ENCODE measurements around the gene TEX10. TPM values are rescaled to one million over a fixed set of nuclear protein-coding genes. Genes with fewer than 3 reads are reported as not detected.

The TEX10 gene
- total and polyA plus RNA-seq, 2 of the 13 experiments (the other 11 are each of a cell fraction or from before 2014, with no cell fraction given): 18.1 to 38.7 TPM

- no peak for TF ChIP-seq ZNF841 (CRISPR knock-in tag; IDR thresholded peaks at IDR 0.05; ENCODE audit: borderline replicate concordance)
- TF ChIP-seq HNRNPL (IDR thresholded peaks at IDR 0.05; ENCODE audit: low read depth, low read length): no peak
- TF ChIP-seq ZUFSP (CRISPR knock-in tag; IDR thresholded peaks at IDR 0.05; ENCODE audit: borderline replicate concordance): no peak
Observed at GRCh38 chr9:100370064-100370723, 17.5 kb upstream of the TEX10 start (continued).

GRCh38 chr9:100368672-100369071 lies 15.9 kb upstream of the TEX10 start:
- POLR2A ChIA-PET: interaction anchor here (1.1 to 1.5 kb wide), 2 partner anchors 16 to 43 kb away, joined by 3 to 4 read pairs; partner anchors contain the start of gene TEX10
- CTCF ChIA-PET (ENCODE audit: low intra/inter-chr PET ratio, low total read pairs): no interaction called here
- H3K36me3 ChIP-seq (replicated peaks in 1 of 2; ENCODE audit: control insufficient read depth in 1 of 2, insufficient read depth in 2 of 2, low read length in 2 of 2): no peaks in the 10 kb centered on the region
- peaks cover 39% of the 10 kb centered on the region for H3K9me3 ChIP-seq (ENCODE audit: low read length)
- no peak overlapping the region for H2AFZ ChIP-seq (ENCODE audit: low read length)
- no peak overlapping the region for H3K27ac ChIP-seq (ENCODE audit: extremely low read length, insufficient read depth, low read length)
- in situ Hi-C loops (cut with HindIII; ENCODE audit: extremely low pct_ligation_motif_present, low pct_unique_long_range_greater_than_20kb) (no loop called here), intact Hi-C loops (cut with micrococcal nuclease; ENCODE audit: unreplicated experiment) (no loop called here)
- TF ChIP-seq SETDB1 (CRISPR knock-in tag; IDR thresholded peaks at IDR 0.05; ENCODE audit: borderline replicate concordance) (0 out of 2 replicates have a peak, but pooled peaks have one; percentile 70), ZNF253 (CRISPR knock-in tag; IDR thresholded peaks at IDR 0.05; ENCODE audit: borderline replicate concordance) (peak; percentile 94; the same call in 1 of the 2 replicates), IKZF5 (CRISPR knock-in tag; IDR thresholded peaks at IDR 0.05) (no peak)
- H3K27me3 ChIP-seq (ENCODE audit: control insufficient read depth in 1 of 2, insufficient read depth in 2 of 2, low read length in 2 of 2): no peaks in the 10 kb centered on the region
- no peak overlapping the region for H3K4me3 ChIP-seq (replicated peaks in 1 of 3; ENCODE audit: insufficient read depth in 1 of 3, low read depth in 2 of 3, low read length in 3 of 3)
- ATAC-seq (no peak), DNase-seq (ENCODE audit: low spot score) (peak; percentile 36), FAIRE-seq (no peak)
- BruUV-seq (replicated peaks): no TSS peak
- no peak overlapping the region for H3K4me2 ChIP-seq (ENCODE audit: low read depth, low read length)
- H3K4me1 ChIP-seq (ENCODE audit: insufficient read depth, low read length): peaks cover 16% of the 10 kb centered on the region
- no peaks in the 10 kb centered on the region for H3K79me2 ChIP-seq (ENCODE audit: insufficient read depth, low read length)
- no peaks in the 10 kb centered on the region for H4K20me1 ChIP-seq (ENCODE audit: insufficient read depth, low read length)
- WGBS (ENCODE audit: low lambda C conversion rate): 71% methylated on average over 9 of the region's 9 CpGs
- H3K9ac ChIP-seq (ENCODE audit: insufficient read depth, low read depth, low read length): no peak overlapping the region
